HL-60 (cell line): ENCODE data around the gene GLIPR2.
"Not testable (repeated sequence)": the region's sequence is repeated elsewhere in the genome, so short reads cannot be mapped to it uniquely, and the experiment has no call there.

ENCODE experiments used
- DNase-seq, 2 experiments: peaks; one replicate each; pipeline ENCODE4 v3.0.0-alpha.2; 2010 to 2020; ENCODE audit warnings: low read depth in 1 of 2, low spot score in 1 of 2
- H3K27ac ChIP-seq: fragments of 250-450 bp; sonication (Bioruptor Pico); replicated peaks from 2 replicates; pipeline ENCODE4 v1.5.1; 2020; ENCODE audit warnings: mild to moderate bottlenecking, moderate library complexity
- H3K27me3 ChIP-seq: fragments of 250-450 bp; sonication (Bioruptor Pico); 2 replicates; pipeline ENCODE4 v1.5.1; 2021; ENCODE audit warnings: mild to moderate bottlenecking, moderate library complexity; ENCODE audit not compliant: insufficient read depth, poor library complexity, severe bottlenecking
- H3K4me3 ChIP-seq: replicated peaks from 2 replicates; pipeline ENCODE4 v1.5.1; 2011; ENCODE audit warnings: mild to moderate bottlenecking, control low read depth, low read length; ENCODE audit not compliant: insufficient read depth
- CTCF ChIP-seq: IDR thresholded peaks from one replicate; pipeline ENCODE4 v1.5.1; 2011; ENCODE audit warnings: low read length, control low read depth, inconsistent platforms; ENCODE audit not compliant: insufficient read depth
- GABPA ChIP-seq: IDR thresholded peaks from 2 replicates; pipeline ENCODE4 v1.6.1; 2012; ENCODE audit warnings: low read depth
- POLR2AphosphoS5 ChIP-seq: IDR thresholded peaks from 2 replicates; pipeline ENCODE4 v1.6.1; 2012; ENCODE audit warnings: low read depth
- REST ChIP-seq: IDR thresholded peaks from 2 replicates; pipeline ENCODE4 v1.6.1; 2012; ENCODE audit warnings: low read depth; ENCODE audit not compliant: insufficient replicate concordance
- SPI1 ChIP-seq: IDR thresholded peaks from 2 replicates; pipeline ENCODE4 v1.6.1; 2012; ENCODE audit warnings: low read depth, mild to moderate bottlenecking, borderline replicate concordance
- long read RNA-seq: library from polyadenylated mRNA; unstranded; transcript quantifications from one replicate; pipeline ENCODE4 v2.0.0, GENCODE V29; 2020

Gene GLIPR2
- long read RNA-seq, transcript GLIPR2-202 (5 exons, 1,890 nt), result major isoform, 9 of 10 reads
- long read RNA-seq, partial matches to known transcripts, result 0 of 10 reads
- long read RNA-seq, other reads (novel, unspliced or antisense), result 1 of 10 reads

GRCh38 chr9:36136272-36136893 lies at the start of gene GLIPR2:
Gene GLIPR2 (plus strand): TSS chr9:36136733. CDS start chr9:36136779, 46 bp downstream.
- Histone ChIP-seq H3K27ac (peak within 1 kb of the TSS; percentile 44), H3K27me3 (no peaks in the 10 kb centered on the region), H3K4me3 (peak within 1 kb of the TSS; percentile 58)
- TF ChIP-seq POLR2AphosphoS5 (no peak), REST (no peak), GABPA (no peak), SPI1 (no peak), CTCF (no peak)
- peak in 1 of 2 experiments; percentile 72 for DNase-seq

GRCh38 chr9:36087054-36087453 lies 49.5 kb upstream of the GLIPR2 start:
- not testable (repeated sequence) for H3K4me3 ChIP-seq, H3K27me3 ChIP-seq, DNase-seq, H3K27ac ChIP-seq

- Histone ChIP-seq H3K27ac (no peak overlapping the region), H3K27me3 (no peaks in the 10 kb centered on the region), H3K4me3 (no peak overlapping the region)
- no peak for DNase-seq
- no peak for TF ChIP-seq REST
- no peak for TF ChIP-seq POLR2AphosphoS5
- no peak for TF ChIP-seq SPI1
- TF ChIP-seq GABPA, result no peak
- TF ChIP-seq CTCF, result no peak
These were observed 48.5 kb upstream of the GLIPR2 start for GRCh38 chr9:36088020-36088419.

GRCh38 chr9:36091026-36091953 lies 45.2 kb upstream of the GLIPR2 start:
- H3K27ac ChIP-seq, result no peak overlapping the region
- no peaks in the 10 kb centered on the region for H3K27me3 ChIP-seq
- TF ChIP-seq CTCF (no peak), GABPA (no peak), SPI1 (no peak), POLR2AphosphoS5 (no peak), REST (no peak)
- no peak overlapping the region for H3K4me3 ChIP-seq
- DNase-seq, result no peak
